Measurements from ENCODE around the gene PCNX2.

The PCNX2 gene

GRCh38 chr1:233319272-233319671 is 23.7 kb upstream of the PCNX2 start:
- no peak for DNase-seq (ENCODE audit: low read depth, low spot score)
- no peak overlapping the region for H3K4me3 ChIP-seq (ENCODE audit: low read depth, low read length)
- POLR2A ChIA-PET = no interaction called here
- CTCF ChIA-PET = no interaction called here
- TF ChIP-seq CTCF (IDR thresholded peaks at IDR 0.05; ENCODE audit: insufficient read depth, low read length, missing control alignments) = no peak

GRCh38 chr1:233316473-233316872 is 20.9 kb upstream of the PCNX2 start:
- TF ChIP-seq CTCF (IDR thresholded peaks at IDR 0.05; ENCODE audit: insufficient read depth, low read length, missing control alignments) = no peak
- ChIA-PET CTCF (interaction anchor here (3.4 kb wide), 1 partner anchor 13 kb away, joined by 21 read pairs; no protein-coding TSS in a partner anchor), POLR2A (no interaction called here)
- DNase-seq (ENCODE audit: low read depth, low spot score) = no peak
- no peak overlapping the region for H3K4me3 ChIP-seq (ENCODE audit: low read depth, low read length)

GRCh38 chr1:233315718-233316301 is 20.3 kb upstream of the PCNX2 start:
- CTCF ChIA-PET = interaction anchor here (3.4 kb wide), 1 partner anchor 12 kb away, joined by 21 read pairs; no protein-coding TSS in a partner anchor
- POLR2A ChIA-PET = no interaction called here
- H3K4me3 ChIP-seq (ENCODE audit: low read depth, low read length) = no peak overlapping the region
- DNase-seq (ENCODE audit: low read depth, low spot score) = no peak
- TF ChIP-seq CTCF (IDR thresholded peaks at IDR 0.05; ENCODE audit: insufficient read depth, low read length, missing control alignments) = no peak

GRCh38 chr1:233313434-233314155 is 18.1 kb upstream of the PCNX2 start:
- TF ChIP-seq CTCF (IDR thresholded peaks at IDR 0.05; ENCODE audit: insufficient read depth, low read length, missing control alignments) = no peak
- DNase-seq (ENCODE audit: low read depth, low spot score) = no peak
- POLR2A ChIA-PET = no interaction called here
- no peak overlapping the region for H3K4me3 ChIP-seq (ENCODE audit: low read depth, low read length)
- CTCF ChIA-PET = no interaction called here

- DNase-seq (ENCODE audit: low read depth, low spot score) = no peak
- POLR2A ChIA-PET = no interaction called here
- H3K4me3 ChIP-seq (ENCODE audit: low read depth, low read length) = no peak overlapping the region
- peak; percentile 59 for TF ChIP-seq CTCF (IDR thresholded peaks at IDR 0.05; ENCODE audit: insufficient read depth, low read length, missing control alignments)
- CTCF ChIA-PET = interaction anchor here (0.5 to 3.4 kb wide), 14 partner anchors 8 to 1496 kb away, joined by 3 to 21 read pairs (median 4); no protein-coding TSS in a partner anchor
These were observed 9.1 kb upstream of the PCNX2 start for GRCh38 chr1:233304489-233305102.

GRCh38 chr1:233300326-233300725 is 4.8 kb upstream of the PCNX2 start:
- H3K4me3 ChIP-seq (ENCODE audit: low read depth, low read length) = no peak overlapping the region
- POLR2A ChIA-PET = no interaction called here
- CTCF ChIA-PET = interaction anchor here (1.4 kb wide), 1 partner anchor 81 kb away, joined by 3 read pairs; no protein-coding TSS in a partner anchor
- TF ChIP-seq CTCF (IDR thresholded peaks at IDR 0.05; ENCODE audit: insufficient read depth, low read length, missing control alignments) = no peak
- DNase-seq (ENCODE audit: low read depth, low spot score) = no peak

Measured in AG04449 (cell line).